SK-N-SH (cell line): ENCODE data around the gene CDK14. TPM values are rescaled to one million over a fixed set of nuclear protein-coding genes. Genes with fewer than 3 reads are reported as not detected.

Experiments used
- CTCF ChIA-PET: fragments of 300-600, 350-600 bp; formaldehyde crosslinking; extraction: SDS; loops from one replicate; lab custom pipeline; 2021; lab: Yijun Ruan, JAX
- POLR2A ChIA-PET: fragments of 350-600 bp; sonication (Branson Sonifier 250); formaldehyde crosslinking; extraction: SDS; loops from one replicate; lab custom pipeline; 2020; ENCODE audit warnings: antibody characterized with exemption, inconsistent platforms; lab: Yijun Ruan, JAX
- DNase-seq: peaks from one replicate; pipeline ENCODE4 v3.0.0; 2012
- H2AFZ ChIP-seq: fragments of 200-600 bp; sonication (generic); 2 replicates; pipeline ENCODE4 v1.8.1; 2016; ENCODE audit warnings: antibody characterized with exemption, mild to moderate bottlenecking, low read depth
- H3F3A ChIP-seq: fragments of 200-600 bp; sonication (generic); replicated peaks from 2 replicates; pipeline ENCODE3; 2016; ENCODE audit warnings: antibody characterized with exemption, mild to moderate bottlenecking; ENCODE audit not compliant: insufficient read depth
- H3K27ac ChIP-seq, 2 experiments: fragments of 200-500 bp in 1 of 2; fragments of 200-600 bp in 1 of 2; sonication (Bioruptor generic) in 1 of 2; sonication (generic), shearing (Covaris generic) in 1 of 2; 2 replicates each; pipeline versions ENCODE4 v1.5.1 to v1.6.1; 2014 to 2016; ENCODE audit warnings: low read depth in 2 of 2, inconsistent platforms in 1 of 2, low read length in 1 of 2, mild to moderate bottlenecking in 1 of 2, mixed read lengths in 1 of 2
- H3K27me3 ChIP-seq: fragments of 200-600 bp; sonication (generic), shearing (Covaris generic); 2 replicates; pipeline ENCODE4 v1.6.1; 2016; ENCODE audit warnings: mixed run types; ENCODE audit not compliant: insufficient read depth
- H3K36me3 ChIP-seq, 2 experiments: fragments of 200-500 bp in 1 of 2; fragments of 200-600 bp in 1 of 2; sonication (Bioruptor generic) in 1 of 2; sonication (generic) in 1 of 2; replicated peaks in 1 of 2; 2 replicates each; pipeline versions ENCODE3 to v1.5.1; 2014 to 2016; ENCODE audit warnings: low read length in 1 of 2, mild to moderate bottlenecking in 1 of 2; ENCODE audit not compliant: insufficient read depth in 2 of 2, control insufficient read depth in 1 of 2
- H3K4me1 ChIP-seq, 2 experiments: fragments of 200-500 bp in 1 of 2; fragments of 200-600 bp in 1 of 2; sonication (Bioruptor generic) in 1 of 2; sonication (generic), shearing (Covaris generic) in 1 of 2; 2 replicates each; pipeline versions ENCODE4 v1.5.1 to v1.6.1; 2014 to 2016; ENCODE audit warnings: low read depth in 1 of 2, low read length in 1 of 2, mixed run types in 1 of 2; ENCODE audit not compliant: insufficient read depth in 2 of 2, control insufficient read depth in 1 of 2
- H3K4me2 ChIP-seq: fragments of 200-600 bp; sonication (generic), shearing (Covaris generic); 2 replicates; pipeline ENCODE4 v1.6.1; 2017; ENCODE audit warnings: mixed run types
- H3K4me3 ChIP-seq, 2 experiments: fragments of 200-500 bp in 1 of 2; fragments of 200-600 bp in 1 of 2; sonication (Bioruptor generic) in 1 of 2; sonication (generic), shearing (Covaris generic) in 1 of 2; 2 replicates each; pipeline versions ENCODE4 v1.5.1 to v1.8.1; 2014 to 2016; ENCODE audit warnings: low read depth in 2 of 2, inconsistent platforms in 1 of 2, low read length in 1 of 2, mild to moderate bottlenecking in 1 of 2, mixed read lengths in 1 of 2, moderate library complexity in 1 of 2
- H3K79me2 ChIP-seq: fragments of 200-600 bp; sonication (generic); 2 replicates; pipeline ENCODE4 v1.8.1; 2017; ENCODE audit warnings: mild to moderate bottlenecking; ENCODE audit not compliant: insufficient read depth
- H3K9ac ChIP-seq: fragments of 200-600 bp; sonication (generic); 2 replicates; pipeline ENCODE4 v1.6.1; 2017; ENCODE audit warnings: mixed run types
- H3K9me2 ChIP-seq: fragments of 200-600 bp; sonication (generic); 2 replicates; pipeline ENCODE4 v1.6.1; 2017; ENCODE audit warnings: mixed run types
- H3K9me3 ChIP-seq: fragments of 200-600 bp; sonication (generic); 2 replicates; pipeline ENCODE4 v1.6.1; 2017; ENCODE audit warnings: mixed run types, mild to moderate bottlenecking, moderate library complexity
- H4K20me1 ChIP-seq: fragments of 200-600 bp; sonication (generic); 2 replicates; pipeline ENCODE4 v1.6.1; 2017; ENCODE audit warnings: mild to moderate bottlenecking, mixed run types; ENCODE audit not compliant: insufficient read depth
- FOXJ3 ChIP-seq: sonication (generic); formaldehyde crosslinking; IDR thresholded peaks from 2 replicates; pipeline ENCODE4 v1.5.1; 2020; ENCODE audit warnings: mild to moderate bottlenecking, missing genetic modification reagents
- GABPA ChIP-seq: IDR thresholded peaks from 2 replicates; pipeline ENCODE4 v1.4.0; 2012; ENCODE audit warnings: low read depth, mild to moderate bottlenecking
- GATA2 ChIP-seq: sonication (generic); formaldehyde crosslinking; IDR thresholded peaks from 2 replicates; pipeline ENCODE4 v1.5.0; 2020; ENCODE audit warnings: mild to moderate bottlenecking, missing genetic modification reagents
- MAX ChIP-seq: IDR thresholded peaks from 2 replicates; pipeline ENCODE4 v1.4.0; 2012; ENCODE audit warnings: low read depth
- REST ChIP-seq: IDR thresholded peaks from 2 replicates; pipeline ENCODE4 v1.6.1; 2012; ENCODE audit warnings: mild to moderate bottlenecking, low read depth, low read length, moderate library complexity
- RXRA ChIP-seq: IDR thresholded peaks from 2 replicates; pipeline ENCODE4 v1.4.0; 2012; ENCODE audit warnings: low read depth, mild to moderate bottlenecking, borderline replicate concordance
- TAF1 ChIP-seq: IDR thresholded peaks from 2 replicates; pipeline ENCODE4 v1.6.1; 2012; ENCODE audit warnings: low read depth, mild to moderate bottlenecking, low read length, moderate library complexity, borderline replicate concordance
- TCF12 ChIP-seq: IDR thresholded peaks from 2 replicates; pipeline ENCODE4 v1.4.0; 2012
- WGBS: methylation state at CpG from one replicate; pipeline ENCODE4 v1.1.6; 2017; ENCODE audit warnings: low lambda C conversion rate; 5-methylcytosine and 5-hydroxymethylcytosine counted together
- polyA plus RNA-seq, 3 experiments: library from polyadenylated mRNA; depleted of rRNA; stranded (reverse); fragments of >200 nt; gene quantifications; 2 replicates each; pipeline ENCODE4 v1.2.3, GENCODE V29; 2012
- TF ChIP-seq, protein P1 (sequence below): IDR thresholded peaks from 2 replicates; pipeline ENCODE4 v1.4.0; 2012; ENCODE audit warnings: low read depth, borderline replicate concordance

The CDK14 gene
- polyA plus RNA-seq, 1 of the 3 experiments (the other 2 are of a cell fraction), result 13.9 TPM

DNA sequence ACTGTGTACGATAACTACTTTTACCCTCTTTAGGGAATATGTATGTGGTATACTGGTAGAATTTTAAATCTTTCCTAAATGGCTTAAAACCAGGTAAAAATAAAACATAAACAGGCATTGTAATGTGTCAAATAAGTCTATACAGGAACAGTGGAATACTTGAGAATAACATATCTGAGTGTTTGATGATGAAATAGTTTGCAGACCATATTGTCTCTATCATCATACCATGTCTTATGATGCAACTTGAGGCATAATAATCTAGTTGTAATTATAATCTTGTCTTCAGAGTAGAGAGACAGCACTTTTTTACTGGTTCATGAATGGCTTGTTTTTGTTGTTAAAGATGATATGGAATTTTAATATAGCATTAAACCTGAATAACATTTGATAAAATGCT lies 293.5 kb downstream of the CDK14 start (continued):
- TF ChIP-seq REST, result no peak
- TF ChIP-seq GABPA, result no peak
- TF ChIP-seq TAF1, result no peak

DNA sequence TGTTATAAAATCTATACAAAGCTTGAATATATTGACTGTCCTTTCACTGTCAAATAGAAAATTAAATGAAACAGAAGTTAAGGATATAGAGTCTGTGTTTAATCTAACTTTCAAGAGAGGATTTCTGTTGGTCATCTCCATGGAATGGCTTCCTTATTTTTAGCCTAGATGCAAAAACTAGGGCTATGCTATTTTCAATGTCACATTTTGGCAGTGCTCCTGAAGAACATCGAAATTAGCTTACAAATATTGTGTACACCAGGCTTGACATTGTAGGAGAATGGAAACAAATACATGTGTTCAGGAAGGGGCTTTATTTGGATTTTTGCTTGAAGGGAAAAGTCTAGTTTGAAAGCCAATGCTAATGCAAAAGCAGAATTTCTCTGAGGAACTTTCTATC lies 295.4 kb downstream of the CDK14 start:
- H3K36me3 ChIP-seq, result peaks cover 0 to 3% of the 10 kb centered on the region in 2 experiments
- no peaks in the 10 kb centered on the region for H4K20me1 ChIP-seq
- no peak overlapping the region for H2AFZ ChIP-seq
- H3F3A ChIP-seq, result no peaks in the 10 kb centered on the region
- WGBS, result 70% methylated on average over 1 of the region's 1 CpG
- POLR2A ChIA-PET, result no interaction called here
- peaks cover 1 to 2% of the 10 kb centered on the region in 2 experiments; a peak in 1 of 4 replicates for H3K4me1 ChIP-seq
- H3K9me3 ChIP-seq, result no peaks in the 10 kb centered on the region
- H3K9me2 ChIP-seq, result no peaks in the 10 kb centered on the region
- H3K4me3 ChIP-seq, result no peak overlapping the region
- no peak for DNase-seq
- H3K79me2 ChIP-seq, result no peaks in the 10 kb centered on the region
- H3K27me3 ChIP-seq, result no peaks in the 10 kb centered on the region
- no peak overlapping the region for H3K27ac ChIP-seq
- no peak for TF ChIP-seq GATA2 (CRISPR knock-in tag)
- TF ChIP-seq, protein P1, sequence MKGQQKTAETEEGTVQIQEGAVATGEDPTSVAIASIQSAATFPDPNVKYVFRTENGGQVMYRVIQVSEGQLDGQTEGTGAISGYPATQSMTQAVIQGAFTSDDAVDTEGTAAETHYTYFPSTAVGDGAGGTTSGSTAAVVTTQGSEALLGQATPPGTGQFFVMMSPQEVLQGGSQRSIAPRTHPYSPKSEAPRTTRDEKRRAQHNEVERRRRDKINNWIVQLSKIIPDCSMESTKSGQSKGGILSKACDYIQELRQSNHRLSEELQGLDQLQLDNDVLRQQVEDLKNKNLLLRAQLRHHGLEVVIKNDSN, result no peak
- TF ChIP-seq TAF1, result no peak
- TF ChIP-seq RXRA, result no peak
- no peak for TF ChIP-seq FOXJ3 (CRISPR knock-in tag)
- no peak for TF ChIP-seq TCF12
- no peak for TF ChIP-seq MAX
- TF ChIP-seq REST, result no peak
- no peak overlapping the region for H3K9ac ChIP-seq
- no peak overlapping the region for H3K4me2 ChIP-seq
- CTCF ChIA-PET, result interaction anchor here (0.9 kb wide), 1 partner anchor 9 kb away, joined by 3 read pairs; no protein-coding TSS in a partner anchor
